HPDE6-E6E7 (cell line): ENCODE data around the gene SOX13.

ENCODE experiments used
- DNase-seq: peaks from one replicate; pipeline ENCODE4 v3.0.0; 2011; ENCODE audit warnings: missing footprints; ENCODE audit errors: extremely low spot score

SOX13 gene

GRCh38 chr1:204152310-204153044 lies 79.6 kb downstream of the SOX13 start:
- DNase-seq: no peak

GRCh38 chr1:204153667-204154066 lies 80.8 kb downstream of the SOX13 start:
- DNase-seq: no peak

- DNase-seq: peak; percentile 75
Measured at GRCh38 chr1:204154568-204155255, 81.8 kb downstream of the SOX13 start.

- no peak for DNase-seq
Measured at GRCh38 chr1:204155881-204156280, 83.0 kb downstream of the SOX13 start.

- DNase-seq: no peak
Measured at GRCh38 chr1:204157962-204158361, 85.0 kb downstream of the SOX13 start.

- no peak for DNase-seq
Measured at GRCh38 chr1:204161609-204162493, 88.9 kb downstream of the SOX13 start.

- DNase-seq: peak; percentile 84
Measured at GRCh38 chr1:204162494-204163074, 89.7 kb downstream of the SOX13 start.

GRCh38 chr1:204166219-204166618 lies 93.3 kb downstream of the SOX13 start, which contains the start of gene REN:
TSS of gene REN (minus strand) at chr1:204166337. CDS start at chr1:204166293, 44 bp downstream.
- DNase-seq: no peak

GRCh38 chr1:204167730-204168129 lies 94.8 kb downstream of the SOX13 start:
- no peak for DNase-seq

- no peak for DNase-seq
Measured at GRCh38 chr1:204169858-204170257, 96.9 kb downstream of the SOX13 start.

GRCh38 chr1:204170494-204171155 lies 97.7 kb downstream of the SOX13 start:
- no peak for DNase-seq

GRCh38 chr1:204171751-204172178 lies 98.8 kb downstream of the SOX13 start:
- peak; percentile 88 for DNase-seq

GRCh38 chr1:204172404-204173029 lies 99.6 kb downstream of the SOX13 start:
- DNase-seq: no peak

GRCh38 chr1:204174958-204175357 lies 102.0 kb downstream of the SOX13 start:
- DNase-seq: no peak

- DNase-seq: no peak
Measured at GRCh38 chr1:204176049-204176448, 103.1 kb downstream of the SOX13 start.

- DNase-seq: no peak
Measured at GRCh38 chr1:204177133-204177532, 104.2 kb downstream of the SOX13 start.
